Measurements from ENCODE around the gene APOBEC3A. TPM values are rescaled to one million over a fixed set of nuclear protein-coding genes. Genes with fewer than 3 reads are reported as not detected.
"Not testable (repeated sequence)": the region's sequence is repeated elsewhere in the genome, so short reads cannot be mapped to it uniquely, and the experiment has no call there.

APOBEC3A gene
- total RNA-seq, 4 donors from 2014 or later, result 3.3 TPM; not detected in 3

DNA sequence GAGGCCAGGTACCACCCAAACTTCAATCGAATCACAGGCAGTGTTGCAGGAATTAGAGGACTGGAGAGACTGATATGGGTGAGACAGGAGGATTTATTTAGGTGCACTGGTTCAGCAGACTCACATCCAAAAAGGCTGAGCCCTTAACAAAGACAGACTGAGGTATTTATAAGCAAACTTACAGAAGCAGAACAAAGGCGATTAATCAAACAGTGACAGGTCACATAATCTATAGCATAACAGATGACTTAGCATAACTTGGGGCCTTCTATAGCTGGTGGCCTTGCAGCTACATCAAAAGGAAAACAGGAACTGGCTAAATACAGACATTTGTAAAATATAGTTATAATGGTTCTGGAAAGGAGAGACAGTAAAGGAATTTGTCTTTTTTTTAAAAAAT lies 26.8 kb downstream of the APOBEC3A start:
- no peaks in the 10 kb centered on the region for H3K9me3 ChIP-seq
- H3K27me3 ChIP-seq, result no peaks in the 10 kb centered on the region
- TF ChIP-seq EP300 (IDR thresholded peaks at IDR 0.05) (no peak), POLR2A (IDR thresholded peaks at IDR 0.05) (no peak)
- TF ChIP-seq, protein P1, sequence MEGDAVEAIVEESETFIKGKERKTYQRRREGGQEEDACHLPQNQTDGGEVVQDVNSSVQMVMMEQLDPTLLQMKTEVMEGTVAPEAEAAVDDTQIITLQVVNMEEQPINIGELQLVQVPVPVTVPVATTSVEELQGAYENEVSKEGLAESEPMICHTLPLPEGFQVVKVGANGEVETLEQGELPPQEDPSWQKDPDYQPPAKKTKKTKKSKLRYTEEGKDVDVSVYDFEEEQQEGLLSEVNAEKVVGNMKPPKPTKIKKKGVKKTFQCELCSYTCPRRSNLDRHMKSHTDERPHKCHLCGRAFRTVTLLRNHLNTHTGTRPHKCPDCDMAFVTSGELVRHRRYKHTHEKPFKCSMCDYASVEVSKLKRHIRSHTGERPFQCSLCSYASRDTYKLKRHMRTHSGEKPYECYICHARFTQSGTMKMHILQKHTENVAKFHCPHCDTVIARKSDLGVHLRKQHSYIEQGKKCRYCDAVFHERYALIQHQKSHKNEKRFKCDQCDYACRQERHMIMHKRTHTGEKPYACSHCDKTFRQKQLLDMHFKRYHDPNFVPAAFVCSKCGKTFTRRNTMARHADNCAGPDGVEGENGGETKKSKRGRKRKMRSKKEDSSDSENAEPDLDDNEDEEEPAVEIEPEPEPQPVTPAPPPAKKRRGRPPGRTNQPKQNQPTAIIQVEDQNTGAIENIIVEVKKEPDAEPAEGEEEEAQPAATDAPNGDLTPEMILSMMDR (IDR thresholded peaks at IDR 0.05), result no peak
- H3K4me3 ChIP-seq, result no peak overlapping the region
- peaks cover 0 to 22% (median 7%) of the 10 kb centered on the region in 4 donors for H3K4me1 ChIP-seq
- H3K27ac ChIP-seq, result no peak overlapping the region
- no peaks in the 10 kb centered on the region for H3K36me3 ChIP-seq
- WGBS, 2 donors, result 93 to 98% methylated on average over 2 of the region's 2 CpGs
- no peak for DNase-seq (ENCODE audit: low spot score in 2 of 2)

DNA sequence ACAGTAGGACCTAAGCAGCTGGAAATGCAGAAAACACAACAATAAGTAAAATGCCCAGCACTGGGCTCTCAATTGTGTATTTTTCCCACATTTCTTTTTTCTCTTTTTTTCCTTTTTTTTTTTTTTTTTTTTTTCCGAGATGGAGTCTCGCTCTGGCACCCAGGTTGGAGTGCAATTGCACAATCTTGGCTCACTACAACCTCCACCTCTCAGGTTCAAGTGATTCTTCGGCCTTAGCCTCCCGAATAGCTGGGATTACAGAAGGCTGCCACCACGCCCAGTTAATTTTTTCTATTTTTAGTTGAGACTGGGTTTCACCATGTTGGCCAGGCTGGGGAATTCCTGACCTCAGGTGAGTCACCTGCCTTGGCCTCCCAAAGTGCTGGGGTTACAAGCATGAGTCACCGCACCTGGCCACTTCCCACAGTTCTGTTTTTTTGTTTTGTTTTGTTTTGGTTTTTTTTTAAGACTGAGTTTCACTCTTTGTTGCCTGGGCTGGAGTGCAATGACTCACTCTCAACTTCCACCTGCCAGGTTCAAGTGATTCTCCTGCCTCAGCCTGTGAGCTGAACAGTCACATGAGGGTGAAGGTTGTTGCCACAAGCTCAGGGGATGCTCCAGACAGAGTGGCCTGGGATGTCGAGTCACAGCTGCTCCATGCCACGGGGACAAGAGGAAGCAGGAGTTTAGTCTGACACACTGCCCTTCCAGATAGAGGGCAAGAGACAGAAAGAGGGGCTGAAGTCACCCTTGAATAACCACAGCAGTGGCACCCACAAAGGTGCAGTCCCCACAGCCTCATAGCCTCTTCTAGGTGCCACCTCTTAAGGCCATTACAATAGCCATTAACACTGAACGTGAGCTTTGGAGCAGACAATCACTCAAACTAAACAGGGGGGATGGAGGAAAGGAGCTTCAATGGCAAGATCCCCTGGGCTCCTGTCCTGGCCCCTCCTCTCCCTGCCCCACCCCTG lies 27.7 kb downstream of the APOBEC3A start:
- not testable (repeated sequence) for DNase-seq (ENCODE audit: low spot score in 2 of 2)

GRCh38 chr22:38986629-38987028 lies 29.2 kb downstream of the APOBEC3A start:
- peaks cover 0 to 15% (median 5%) of the 10 kb centered on the region in 4 donors for H3K4me1 ChIP-seq
- TF ChIP-seq POLR2A (IDR thresholded peaks at IDR 0.05), result no peak
- TF ChIP-seq EP300 (IDR thresholded peaks at IDR 0.05), result no peak
- TF ChIP-seq, protein P1 (IDR thresholded peaks at IDR 0.05), result no peak
- 89% methylated on average over 3 of the region's 3 CpGs; no CpG with 5 or more reads in 1 of the 2 donors for WGBS, 2 donors
- no peaks in the 10 kb centered on the region for H3K36me3 ChIP-seq
- no peaks in the 10 kb centered on the region for H3K9me3 ChIP-seq
- no peak for DNase-seq (ENCODE audit: low spot score in 2 of 2)
- no peaks in the 10 kb centered on the region for H3K27me3 ChIP-seq
- H3K4me3 ChIP-seq, result no peak overlapping the region
- no peak overlapping the region for H3K27ac ChIP-seq

More for the DNA sequence above, 27.7 kb downstream of the APOBEC3A start:
- 87% methylated on average over 9 of the region's 9 CpGs for WGBS, 2 donors
- H3K4me1 ChIP-seq, result peaks cover 0 to 22% (median 7%) of the 10 kb centered on the region in 4 donors
- not testable (repeated sequence) for H3K9me3 ChIP-seq, H3K4me3 ChIP-seq, H3K36me3 ChIP-seq, H3K27me3 ChIP-seq, H3K27ac ChIP-seq

DNA sequence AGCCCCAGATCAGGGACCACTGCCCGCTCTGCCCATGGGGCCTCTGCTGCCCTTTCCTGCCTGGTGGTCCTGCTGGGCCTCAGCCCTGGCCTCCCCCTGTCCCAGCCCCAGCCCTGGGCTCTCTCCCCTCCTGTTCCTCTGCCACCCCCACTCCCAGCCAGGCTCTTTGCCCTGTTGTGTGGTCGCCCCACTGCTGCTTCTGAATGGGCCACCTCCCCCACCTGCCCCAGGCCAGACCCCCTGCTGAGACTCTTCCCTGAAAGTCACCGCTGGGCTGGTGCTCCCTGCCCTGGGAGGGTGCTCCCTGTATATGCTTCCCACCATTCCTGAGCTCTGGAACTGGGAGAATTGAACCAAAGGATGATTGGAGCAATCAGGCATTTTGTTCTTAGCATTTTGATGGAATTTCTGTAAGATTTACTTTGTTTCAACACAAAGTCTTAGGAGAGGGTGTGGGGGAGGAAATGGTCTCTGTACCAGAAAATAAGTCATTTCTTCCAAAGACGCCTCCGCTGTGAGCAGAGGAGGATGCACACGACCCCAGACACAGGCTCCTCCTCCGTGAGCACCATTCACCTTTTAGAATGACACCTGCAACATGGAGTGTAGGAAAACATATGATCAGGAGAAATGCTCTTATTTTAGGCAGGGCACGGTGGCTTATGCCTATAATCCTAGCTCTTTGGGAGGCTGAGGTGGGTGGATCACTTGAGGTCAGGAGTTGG lies 29.9 kb downstream of the APOBEC3A start:
- no peak overlapping the region for H3K27ac ChIP-seq
- 84 to 86% methylated on average over 8 of the region's 8 CpGs for WGBS, 2 donors
- H3K4me1 ChIP-seq, result peaks cover 0 to 8% (median 4%) of the 10 kb centered on the region in 4 donors
- no peaks in the 10 kb centered on the region for H3K36me3 ChIP-seq
- TF ChIP-seq EP300 (IDR thresholded peaks at IDR 0.05) (no peak), POLR2A (IDR thresholded peaks at IDR 0.05) (no peak)
- TF ChIP-seq, protein P1 (IDR thresholded peaks at IDR 0.05), result no peak
- no peaks in the 10 kb centered on the region for H3K9me3 ChIP-seq
- H3K4me3 ChIP-seq, result no peak overlapping the region
- H3K27me3 ChIP-seq, result no peaks in the 10 kb centered on the region
- no peak for DNase-seq (ENCODE audit: low spot score in 2 of 2)

GRCh38 chr22:38989466-38989865 lies 32.1 kb downstream of the APOBEC3A start:
- Histone ChIP-seq H3K36me3 (no peaks in the 10 kb centered on the region), H3K27me3 (no peaks in the 10 kb centered on the region), H3K4me3 (no peak overlapping the region), H3K9me3 (no peaks in the 10 kb centered on the region), H3K27ac (no peak overlapping the region), H3K4me1 (no peaks in the 10 kb centered on the region)
- DNase-seq (ENCODE audit: low spot score in 2 of 2), result no peak
- 84 to 92% methylated on average over 6 of the region's 6 CpGs for WGBS, 2 donors
- TF ChIP-seq, protein P1 (IDR thresholded peaks at IDR 0.05), result no peak
- TF ChIP-seq EP300 (IDR thresholded peaks at IDR 0.05), result no peak
- TF ChIP-seq POLR2A (IDR thresholded peaks at IDR 0.05), result no peak

DNA sequence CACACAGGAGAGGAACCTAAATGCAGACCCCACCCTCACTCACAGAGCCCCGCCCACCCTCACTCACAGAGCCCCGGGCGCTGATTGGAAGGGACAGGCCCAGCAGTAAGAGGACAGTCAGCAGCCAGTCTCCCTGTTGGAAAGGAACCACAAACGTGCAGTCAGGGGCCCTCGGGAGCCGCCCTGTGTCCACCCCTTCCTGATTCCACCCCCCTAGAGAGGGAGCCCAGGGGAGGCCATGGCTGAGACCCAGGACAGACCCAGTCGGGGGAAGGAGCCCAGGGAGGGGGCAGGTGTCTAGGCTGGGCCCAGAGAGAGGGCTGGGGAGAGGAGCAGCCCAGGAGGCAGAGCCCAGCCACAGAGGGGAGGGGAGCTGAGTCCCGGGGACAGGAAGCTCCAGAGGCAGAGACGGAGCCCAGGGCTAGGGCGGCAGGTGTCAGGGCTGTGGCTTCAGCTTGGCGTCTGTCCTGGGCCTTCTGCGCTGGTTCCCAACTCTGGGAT lies 35.5 kb downstream of the APOBEC3A start:
- not testable (repeated sequence) for DNase-seq (ENCODE audit: low spot score in 2 of 2); H3K36me3 ChIP-seq; H3K4me1 ChIP-seq; H3K27ac ChIP-seq; H3K4me3 ChIP-seq; H3K9me3 ChIP-seq
- peaks cover 0 to 21% of the 10 kb centered on the region in 2 donors for H3K27me3 ChIP-seq
- 42 to 50% methylated on average over 8 to 12 of the region's 12 CpGs for WGBS, 2 donors
